Measurements from ENCODE around the gene AMOTL1.
"Not testable (repeated sequence)": the region's sequence is repeated elsewhere in the genome, so short reads cannot be mapped to it uniquely, and the experiment has no call there.

The AMOTL1 gene

GRCh38 chr11:94821439-94821838 lies 53.3 kb downstream of the AMOTL1 start:
- DNase-seq (ENCODE audit: low read depth in 2 of 3, low spot score in 1 of 3): no peak

- DNase-seq (ENCODE audit: low read depth in 2 of 3, low spot score in 1 of 3): no peak
Observed at GRCh38 chr11:94822080-94822479, 53.9 kb downstream of the AMOTL1 start.

- DNase-seq (ENCODE audit: low read depth in 2 of 3, low spot score in 1 of 3): no peak
Observed at GRCh38 chr11:94823102-94823732, 55.1 kb downstream of the AMOTL1 start.

GRCh38 chr11:94825031-94825430 lies 56.9 kb downstream of the AMOTL1 start:
- DNase-seq (ENCODE audit: low read depth in 2 of 3, low spot score in 1 of 3): no peak

- no peak for DNase-seq (ENCODE audit: low read depth in 2 of 3, low spot score in 1 of 3)
Observed at GRCh38 chr11:94825481-94825880, 57.3 kb downstream of the AMOTL1 start.

GRCh38 chr11:94826415-94826814 lies 58.3 kb downstream of the AMOTL1 start:
- DNase-seq (ENCODE audit: low read depth in 2 of 3, low spot score in 1 of 3): no peak

- no peak for DNase-seq (ENCODE audit: low read depth in 2 of 3, low spot score in 1 of 3)
Observed at GRCh38 chr11:94828088-94828487, 59.9 kb downstream of the AMOTL1 start.

GRCh38 chr11:94830722-94831510 lies 62.8 kb downstream of the AMOTL1 start:
- no peak for DNase-seq (ENCODE audit: low read depth in 2 of 3, low spot score in 1 of 3)

GRCh38 chr11:94831529-94831928 lies 63.4 kb downstream of the AMOTL1 start:
- no peak for DNase-seq (ENCODE audit: low read depth in 2 of 3, low spot score in 1 of 3)

GRCh38 chr11:94832604-94833235 lies 64.6 kb downstream of the AMOTL1 start:
- no peak for DNase-seq (ENCODE audit: low read depth in 2 of 3, low spot score in 1 of 3)

- DNase-seq (ENCODE audit: low read depth in 2 of 3, low spot score in 1 of 3): no peak
Observed at GRCh38 chr11:94834911-94835593, 66.9 kb downstream of the AMOTL1 start.

- no peak for DNase-seq (ENCODE audit: low read depth in 2 of 3, low spot score in 1 of 3)
Observed at GRCh38 chr11:94835594-94835927, 67.4 kb downstream of the AMOTL1 start.

- DNase-seq (ENCODE audit: low read depth in 2 of 3, low spot score in 1 of 3): no peak
Observed at GRCh38 chr11:94837317-94837716, 69.2 kb downstream of the AMOTL1 start.

- no peak for DNase-seq (ENCODE audit: low read depth in 2 of 3, low spot score in 1 of 3)
Observed at GRCh38 chr11:94838027-94838731, 70.0 kb downstream of the AMOTL1 start.

- DNase-seq (ENCODE audit: low read depth in 2 of 3, low spot score in 1 of 3): no peak
Observed at GRCh38 chr11:94840209-94840608, 72.1 kb downstream of the AMOTL1 start.

GRCh38 chr11:94844031-94844430 lies 75.9 kb downstream of the AMOTL1 start:
- no peak for DNase-seq (ENCODE audit: low read depth in 2 of 3, low spot score in 1 of 3)

GRCh38 chr11:94845622-94846021 lies 77.5 kb downstream of the AMOTL1 start:
- no peak for DNase-seq (ENCODE audit: low read depth in 2 of 3, low spot score in 1 of 3)

GRCh38 chr11:94849839-94850238 lies 81.7 kb downstream of the AMOTL1 start:
- no peak for DNase-seq (ENCODE audit: low read depth in 2 of 3, low spot score in 1 of 3)

- no peak for DNase-seq (ENCODE audit: low read depth in 2 of 3, low spot score in 1 of 3)
Observed at GRCh38 chr11:94851864-94852636, 83.9 kb downstream of the AMOTL1 start.

GRCh38 chr11:94853288-94853687 lies 85.1 kb downstream of the AMOTL1 start:
- not testable (repeated sequence) for DNase-seq (ENCODE audit: low read depth in 2 of 3, low spot score in 1 of 3)
